ENCODE data around the gene TMEM181.
"Not testable (repeated sequence)": the region's sequence is repeated elsewhere in the genome, so short reads cannot be mapped to it uniquely, and the experiment has no call there.

The TMEM181 gene

GRCh38 chr6:158608221-158608620 lies 48.3 kb downstream of the TMEM181 start:
- Histone ChIP-seq H3K27me3 (ENCODE audit: control insufficient read depth in 1 of 2, insufficient read depth in 2 of 2, low read length in 2 of 2) (no peaks in the 10 kb centered on the region), H3K9me3 (ENCODE audit: control insufficient read depth in 2 of 2, low read length in 2 of 2) (no peaks in the 10 kb centered on the region), H3K9ac (ENCODE audit: low read length in 2 of 2) (no peak overlapping the region), H3K36me3 (ENCODE audit: control insufficient read depth in 2 of 2, insufficient read depth in 2 of 2, low read length in 2 of 2) (peaks cover 21 to 34% of the 10 kb centered on the region in 2 donors), H3K4me3 (ENCODE audit: low read length in 2 of 2) (no peak overlapping the region), H3K27ac (ENCODE audit: low read length) (no peak overlapping the region), H3K4me1 (ENCODE audit: control insufficient read depth, insufficient read depth, low read length) (no peaks in the 10 kb centered on the region)

GRCh38 chr6:158609455-158610155 lies 49.7 kb downstream of the TMEM181 start:
- H3K9me3 ChIP-seq (ENCODE audit: control insufficient read depth in 2 of 2, low read length in 2 of 2): no peaks in the 10 kb centered on the region
- H3K4me1 ChIP-seq (ENCODE audit: control insufficient read depth, insufficient read depth, low read length): no peaks in the 10 kb centered on the region
- H3K36me3 ChIP-seq (ENCODE audit: control insufficient read depth in 2 of 2, insufficient read depth in 2 of 2, low read length in 2 of 2): peaks cover 21 to 34% of the 10 kb centered on the region in 2 donors
- no peak overlapping the region for H3K9ac ChIP-seq (ENCODE audit: low read length in 2 of 2)
- H3K27ac ChIP-seq (ENCODE audit: low read length): no peak overlapping the region
- H3K27me3 ChIP-seq (ENCODE audit: control insufficient read depth in 1 of 2, insufficient read depth in 2 of 2, low read length in 2 of 2): no peaks in the 10 kb centered on the region
- no peak overlapping the region for H3K4me3 ChIP-seq (ENCODE audit: low read length in 2 of 2)

DNA sequence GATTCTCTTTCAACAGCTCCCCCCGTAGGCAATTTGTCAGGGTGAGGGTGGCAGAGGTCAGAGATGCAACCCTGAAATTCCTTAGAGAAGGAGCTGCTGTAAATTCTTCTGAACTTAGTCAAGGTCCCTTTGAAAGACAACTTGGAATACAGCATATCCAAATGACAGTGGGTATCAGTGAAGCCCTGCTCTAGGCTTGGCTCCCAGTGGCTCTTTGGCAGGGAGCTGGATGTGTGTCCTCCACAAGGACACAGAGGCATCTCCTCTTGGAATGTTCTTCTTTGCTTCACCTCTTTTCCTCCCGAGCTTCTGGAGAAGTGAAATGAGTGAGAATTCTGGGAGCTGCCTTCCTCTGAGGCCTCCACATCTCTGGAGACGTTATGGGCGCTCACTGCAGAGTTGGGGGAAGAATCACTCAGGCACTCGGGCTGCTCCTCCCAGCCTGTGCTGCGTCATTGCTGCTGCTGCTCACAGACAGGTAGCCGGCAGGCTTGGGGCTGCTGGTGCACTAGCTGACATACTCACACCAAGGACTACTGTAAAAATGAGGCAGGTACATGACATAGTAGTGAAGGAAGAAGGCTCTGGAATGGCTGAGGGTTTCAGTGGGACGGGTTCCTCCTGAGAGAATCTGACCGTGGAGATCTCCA lies 50.6 kb downstream of the TMEM181 start:
- H3K27ac ChIP-seq (ENCODE audit: low read length): no peak overlapping the region
- H3K4me3 ChIP-seq (ENCODE audit: low read length in 2 of 2): no peak overlapping the region
- peaks cover 21 to 34% of the 10 kb centered on the region in 2 donors for H3K36me3 ChIP-seq (ENCODE audit: control insufficient read depth in 2 of 2, insufficient read depth in 2 of 2, low read length in 2 of 2)

DNA sequence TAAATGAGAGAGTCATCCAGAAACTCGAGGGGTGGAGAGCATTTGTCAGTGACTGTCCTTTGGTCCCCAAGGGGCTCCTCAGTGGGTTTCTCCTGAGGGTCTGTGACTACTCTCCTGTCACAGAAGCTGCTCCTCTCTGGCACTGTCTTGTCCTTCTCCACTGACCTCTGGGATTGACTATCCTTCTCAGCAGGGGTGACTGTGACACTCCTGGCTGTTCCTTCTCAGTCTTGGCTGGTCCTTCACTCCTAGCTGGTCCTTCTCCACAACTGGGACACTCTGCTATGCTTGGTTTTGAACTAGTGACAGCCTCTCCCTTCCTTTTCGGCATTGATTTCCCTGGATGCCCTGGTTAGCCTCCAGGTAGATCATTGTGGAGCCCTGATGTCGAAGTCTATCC lies 51.1 kb downstream of the TMEM181 start:
- Histone ChIP-seq H3K27ac (ENCODE audit: low read length) (no peak overlapping the region), H3K27me3 (ENCODE audit: control insufficient read depth in 1 of 2, insufficient read depth in 2 of 2, low read length in 2 of 2) (no peaks in the 10 kb centered on the region), H3K9me3 (ENCODE audit: control insufficient read depth in 2 of 2, low read length in 2 of 2) (no peaks in the 10 kb centered on the region), H3K4me3 (ENCODE audit: low read length in 2 of 2) (no peak overlapping the region), H3K9ac (ENCODE audit: low read length in 2 of 2) (no peak overlapping the region), H3K4me1 (ENCODE audit: control insufficient read depth, insufficient read depth, low read length) (no peaks in the 10 kb centered on the region), H3K36me3 (ENCODE audit: control insufficient read depth in 2 of 2, insufficient read depth in 2 of 2, low read length in 2 of 2) (peaks cover 21 to 34% of the 10 kb centered on the region in 2 donors)

More for the DNA sequence above, 50.6 kb downstream of the TMEM181 start:
- Histone ChIP-seq H3K9me3 (ENCODE audit: control insufficient read depth in 2 of 2, low read length in 2 of 2) (no peaks in the 10 kb centered on the region), H3K4me1 (ENCODE audit: control insufficient read depth, insufficient read depth, low read length) (no peaks in the 10 kb centered on the region), H3K27me3 (ENCODE audit: control insufficient read depth in 1 of 2, insufficient read depth in 2 of 2, low read length in 2 of 2) (no peaks in the 10 kb centered on the region), H3K9ac (ENCODE audit: low read length in 2 of 2) (no peak overlapping the region)

- H3K27me3 ChIP-seq (ENCODE audit: control insufficient read depth in 1 of 2, insufficient read depth in 2 of 2, low read length in 2 of 2): no peaks in the 10 kb centered on the region
- no peak overlapping the region for H3K4me3 ChIP-seq (ENCODE audit: low read length in 2 of 2)
- no peak overlapping the region for H3K9ac ChIP-seq (ENCODE audit: low read length in 2 of 2)
- no peaks in the 10 kb centered on the region for H3K9me3 ChIP-seq (ENCODE audit: control insufficient read depth in 2 of 2, low read length in 2 of 2)
- H3K36me3 ChIP-seq (ENCODE audit: control insufficient read depth in 2 of 2, insufficient read depth in 2 of 2, low read length in 2 of 2): peaks cover 21 to 31% of the 10 kb centered on the region in 2 donors
- no peaks in the 10 kb centered on the region for H3K4me1 ChIP-seq (ENCODE audit: control insufficient read depth, insufficient read depth, low read length)
- H3K27ac ChIP-seq (ENCODE audit: low read length): no peak overlapping the region
Observed at GRCh38 chr6:158611541-158612370, 51.9 kb downstream of the TMEM181 start.

GRCh38 chr6:158614606-158615005 lies 54.7 kb downstream of the TMEM181 start:
- H3K4me3 ChIP-seq (ENCODE audit: low read length in 2 of 2); H3K9ac ChIP-seq (ENCODE audit: low read length in 2 of 2); H3K9me3 ChIP-seq (ENCODE audit: control insufficient read depth in 2 of 2, low read length in 2 of 2); H3K27me3 ChIP-seq (ENCODE audit: control insufficient read depth in 1 of 2, insufficient read depth in 2 of 2, low read length in 2 of 2); H3K27ac ChIP-seq (ENCODE audit: low read length); H3K4me1 ChIP-seq (ENCODE audit: control insufficient read depth, insufficient read depth, low read length): not testable (repeated sequence)
- peaks cover 15% of the 10 kb centered on the region in 2 donors for H3K36me3 ChIP-seq (ENCODE audit: control insufficient read depth in 2 of 2, insufficient read depth in 2 of 2, low read length in 2 of 2)

- not testable (repeated sequence) for H3K9ac ChIP-seq (ENCODE audit: low read length in 2 of 2); H3K9me3 ChIP-seq (ENCODE audit: control insufficient read depth in 2 of 2, low read length in 2 of 2); H3K27ac ChIP-seq (ENCODE audit: low read length); H3K4me1 ChIP-seq (ENCODE audit: control insufficient read depth, insufficient read depth, low read length); H3K27me3 ChIP-seq (ENCODE audit: control insufficient read depth in 1 of 2, insufficient read depth in 2 of 2, low read length in 2 of 2); H3K4me3 ChIP-seq (ENCODE audit: low read length in 2 of 2)
- peaks cover 9 to 18% of the 10 kb centered on the region in 2 donors for H3K36me3 ChIP-seq (ENCODE audit: control insufficient read depth in 2 of 2, insufficient read depth in 2 of 2, low read length in 2 of 2)
Observed at GRCh38 chr6:158618289-158618688, 58.4 kb downstream of the TMEM181 start.

GRCh38 chr6:158619922-158620801 lies 60.3 kb downstream of the TMEM181 start:
- no peaks in the 10 kb centered on the region for H3K4me1 ChIP-seq (ENCODE audit: control insufficient read depth, insufficient read depth, low read length)

DNA sequence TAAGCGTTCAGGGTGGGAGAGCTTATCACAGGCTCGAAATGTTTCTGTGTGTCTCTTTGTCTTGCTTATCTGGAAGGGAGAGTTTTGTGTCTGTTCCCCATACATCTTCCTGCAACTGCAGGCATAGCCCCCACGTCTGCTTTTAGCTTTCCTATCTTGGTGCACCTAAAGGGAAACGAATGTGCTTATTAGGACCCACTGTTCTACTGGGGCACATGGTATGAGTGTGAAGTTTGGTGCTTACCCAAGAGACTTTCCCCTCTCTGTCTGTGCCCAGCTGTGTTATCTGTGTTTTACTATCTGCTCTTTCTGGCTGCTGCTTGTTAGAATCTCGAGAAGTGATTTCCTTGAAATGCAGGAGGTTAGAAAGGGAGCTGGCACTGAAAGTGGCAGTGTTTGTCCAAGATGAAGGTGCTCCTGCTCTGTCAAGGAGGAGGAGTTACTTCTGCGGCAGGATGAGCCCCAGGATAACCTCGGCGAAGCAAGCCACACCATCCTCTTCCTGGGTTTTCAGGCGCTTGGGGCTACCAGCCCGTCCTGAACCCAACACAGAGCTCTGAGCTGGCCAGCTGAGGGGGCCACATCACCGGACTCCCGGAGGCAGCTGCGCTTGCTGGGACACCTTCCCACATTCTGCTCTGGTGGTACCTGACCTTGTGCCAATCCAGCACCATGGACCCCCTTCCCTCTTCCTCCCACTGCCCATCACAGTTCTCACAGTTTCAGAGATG lies 61.2 kb downstream of the TMEM181 start:
- no peaks in the 10 kb centered on the region for H3K9me3 ChIP-seq (ENCODE audit: control insufficient read depth in 2 of 2, low read length in 2 of 2)
- H3K4me3 ChIP-seq (ENCODE audit: low read length in 2 of 2): no peak overlapping the region
- peaks cover 21 to 22% of the 10 kb centered on the region in 2 donors for H3K36me3 ChIP-seq (ENCODE audit: control insufficient read depth in 2 of 2, insufficient read depth in 2 of 2, low read length in 2 of 2)
- H3K4me1 ChIP-seq (ENCODE audit: control insufficient read depth, insufficient read depth, low read length): no peaks in the 10 kb centered on the region
- no peak overlapping the region for H3K27ac ChIP-seq (ENCODE audit: low read length)
- H3K27me3 ChIP-seq (ENCODE audit: control insufficient read depth in 1 of 2, insufficient read depth in 2 of 2, low read length in 2 of 2): no peaks in the 10 kb centered on the region
- no peak overlapping the region for H3K9ac ChIP-seq (ENCODE audit: low read length in 2 of 2)

More at GRCh38 chr6:158619922-158620801, 60.3 kb downstream of the TMEM181 start:
- Histone ChIP-seq H3K4me3 (ENCODE audit: low read length in 2 of 2) (no peak overlapping the region), H3K9me3 (ENCODE audit: control insufficient read depth in 2 of 2, low read length in 2 of 2) (no peaks in the 10 kb centered on the region), H3K36me3 (ENCODE audit: control insufficient read depth in 2 of 2, insufficient read depth in 2 of 2, low read length in 2 of 2) (peaks cover 15 to 18% of the 10 kb centered on the region in 2 donors), H3K27ac (ENCODE audit: low read length) (no peak overlapping the region), H3K9ac (ENCODE audit: low read length in 2 of 2) (no peak overlapping the region), H3K27me3 (ENCODE audit: control insufficient read depth in 1 of 2, insufficient read depth in 2 of 2, low read length in 2 of 2) (no peaks in the 10 kb centered on the region)

All from stomach smooth muscle (tissue), 2 donors.